Measurements from ENCODE around the gene SLC10A7.

Gene SLC10A7

DNA sequence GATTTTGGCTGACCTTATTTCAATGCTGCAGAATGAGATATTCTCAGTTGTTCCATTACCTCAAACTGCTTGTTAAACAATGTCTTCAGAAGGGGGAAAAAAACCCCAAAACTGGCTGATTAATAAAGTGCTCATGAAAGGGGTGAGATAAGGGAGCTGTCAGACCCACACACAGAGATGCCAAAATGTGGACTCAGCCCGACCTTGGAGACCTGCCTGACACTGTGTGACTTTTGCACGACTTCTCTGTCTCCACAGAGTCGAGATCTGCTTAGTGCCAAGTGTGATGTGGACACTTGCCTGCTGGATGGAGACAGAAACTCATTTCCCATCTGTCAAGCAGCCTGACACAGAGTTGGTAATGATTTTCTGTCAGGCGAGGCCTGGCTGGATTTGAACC is 275.9 kb downstream of the SLC10A7 start:
- DNase-seq = no peak

DNA sequence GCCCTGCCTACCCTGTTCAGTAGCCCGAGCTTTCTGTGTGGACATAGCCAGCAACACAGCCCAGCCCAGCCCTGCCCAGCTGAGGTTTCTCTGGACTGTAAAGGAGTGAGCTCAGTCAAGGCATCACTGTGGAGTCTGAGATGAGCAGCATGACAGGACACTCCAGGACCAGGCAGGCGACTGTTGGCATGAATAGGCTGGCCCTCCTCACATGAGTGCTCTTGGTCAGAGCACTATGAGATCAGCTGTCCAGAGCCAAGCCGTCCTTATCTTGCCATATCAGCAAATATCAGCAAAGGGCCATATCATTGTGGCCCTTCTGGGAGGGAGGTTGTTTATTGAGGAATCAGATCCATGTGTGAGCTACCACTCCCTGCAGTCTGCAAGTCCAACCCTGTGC is 276.5 kb downstream of the SLC10A7 start:
- DNase-seq = no peak

DNA sequence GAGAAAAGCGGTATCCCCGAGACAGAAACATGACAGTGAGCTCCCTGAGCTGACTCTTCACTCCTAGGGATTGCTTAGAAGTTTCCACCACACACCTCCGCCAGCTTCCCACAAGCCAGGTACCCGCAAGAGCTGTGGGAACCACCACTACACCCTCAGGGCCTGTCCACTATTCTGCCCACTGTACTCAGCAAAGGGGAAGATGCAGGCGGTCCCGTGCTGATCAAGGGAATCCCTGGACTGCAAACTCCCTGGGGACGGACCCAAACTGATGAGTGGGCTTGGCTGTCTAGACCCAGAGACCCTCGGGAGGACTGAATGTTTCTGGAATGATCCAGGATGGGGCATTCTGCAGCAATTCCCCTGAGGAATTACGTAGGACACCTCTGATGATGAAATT is 277.2 kb downstream of the SLC10A7 start:
- DNase-seq = no peak

DNA sequence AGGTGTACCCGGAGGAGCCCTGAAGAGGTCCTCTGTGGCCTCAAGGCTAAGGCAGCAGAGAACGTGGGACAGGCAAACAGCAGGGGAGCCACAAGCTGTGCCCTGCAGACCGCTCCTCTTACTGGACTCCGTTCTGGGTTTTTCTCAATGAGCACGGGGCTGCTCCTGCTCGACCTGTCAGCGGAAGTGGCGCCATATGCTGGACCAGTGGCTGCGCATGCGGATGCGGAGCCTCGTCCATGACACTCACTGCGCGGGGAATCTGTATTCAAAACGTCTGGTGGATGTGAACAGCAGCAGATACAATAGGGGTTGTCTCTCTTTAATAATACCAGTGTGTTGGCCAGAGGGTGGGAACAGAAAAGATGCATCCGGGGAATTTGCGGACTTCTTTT is 277.9 kb downstream of the SLC10A7 start:
- no peak for DNase-seq

DNA sequence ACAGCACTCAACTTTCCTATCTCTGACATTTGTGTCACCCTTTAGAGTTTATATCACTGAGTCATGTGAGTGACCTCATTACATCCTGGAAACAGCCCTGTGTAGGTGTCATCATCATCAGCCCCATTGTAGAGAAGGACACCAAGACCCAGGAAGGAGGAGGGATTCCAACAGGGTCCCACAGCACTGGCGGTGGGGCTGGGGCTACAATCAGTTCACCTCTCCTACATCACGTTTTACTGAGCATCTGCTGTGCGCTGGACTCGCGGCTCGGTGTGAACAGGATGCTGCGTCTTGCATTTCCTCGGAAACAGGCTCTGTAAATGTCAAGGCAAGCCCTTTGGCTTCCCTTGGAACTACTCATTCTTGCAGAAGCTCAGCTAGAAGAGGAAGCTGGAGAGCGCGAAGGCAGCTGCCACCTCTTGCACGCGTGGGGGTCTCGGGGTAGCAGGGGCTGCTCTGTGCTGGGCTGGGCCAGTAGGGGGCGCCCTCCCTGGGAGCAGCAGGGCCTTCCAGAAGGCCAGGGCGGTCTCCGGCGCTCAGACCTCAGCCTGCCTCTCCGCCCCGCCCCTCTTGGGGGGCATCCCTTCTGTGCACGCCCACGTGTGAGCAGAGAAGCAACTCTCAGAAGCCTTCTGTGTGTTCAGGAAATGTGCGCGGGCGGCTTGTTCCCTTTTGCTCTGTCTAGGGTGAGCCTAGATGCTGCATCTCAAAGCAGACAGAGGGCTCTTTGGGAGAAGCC is 278.4 kb downstream of the SLC10A7 start:
- peak; percentile 5 to 16 (median 7) for DNase-seq

DNA sequence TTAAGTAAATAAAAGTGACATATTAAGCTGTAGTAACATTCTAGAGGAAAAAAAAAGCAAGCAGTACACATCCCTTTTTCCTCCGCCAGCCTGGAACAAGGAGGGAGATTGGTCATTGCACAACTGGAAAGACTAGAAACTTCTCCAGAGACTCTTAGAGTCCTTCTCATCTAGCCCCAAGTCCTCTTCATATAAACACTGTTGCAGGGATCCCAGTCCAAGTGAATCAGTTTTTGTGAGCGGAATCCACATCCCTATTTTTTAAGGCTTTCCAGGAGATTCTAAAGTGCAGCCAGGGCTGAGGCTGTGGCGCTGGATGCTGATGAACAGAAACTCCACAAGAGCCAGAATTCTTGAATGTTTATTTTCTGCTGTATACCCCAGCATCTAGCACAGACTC is 283.6 kb downstream of the SLC10A7 start:
- no peak for DNase-seq

DNA sequence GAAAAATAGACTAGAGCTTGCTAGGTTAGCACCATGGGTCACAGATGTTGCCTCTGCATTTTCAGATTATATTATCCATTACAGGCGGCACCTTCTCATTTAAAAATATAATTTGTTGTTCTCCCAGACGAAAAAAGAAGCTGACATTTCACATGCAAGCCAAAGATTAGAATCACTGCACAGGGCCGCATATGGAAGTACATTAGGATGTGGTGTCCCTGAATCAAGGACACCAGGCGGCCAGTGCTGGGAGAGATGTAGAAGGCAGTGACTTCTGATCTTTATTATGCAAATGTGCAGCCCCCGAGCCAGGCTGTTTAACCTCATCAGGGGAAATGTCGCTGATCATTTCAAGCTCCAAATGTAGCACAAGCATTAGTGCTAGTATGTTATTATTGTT is 284.6 kb downstream of the SLC10A7 start:
- DNase-seq = no peak

DNA sequence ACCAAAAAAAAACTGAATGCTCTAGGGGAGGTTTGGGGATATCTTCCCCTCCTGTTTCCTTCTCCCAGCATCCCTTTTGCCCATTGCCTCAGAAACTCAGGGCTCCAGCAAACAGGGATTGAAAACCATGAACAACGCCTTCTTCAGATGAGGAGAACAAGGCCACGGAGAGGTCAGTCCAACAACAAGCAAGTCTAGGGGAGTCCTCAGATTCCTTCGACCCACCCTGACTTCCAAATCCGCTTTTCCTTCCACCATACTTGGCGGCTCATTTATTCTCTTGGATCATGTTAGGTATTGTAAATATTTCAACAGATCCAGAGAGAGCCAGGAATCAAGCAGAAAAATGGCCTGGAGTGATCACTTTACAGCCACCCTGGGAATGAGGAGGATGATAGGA is 285.5 kb downstream of the SLC10A7 start:
- no peak for DNase-seq

DNA sequence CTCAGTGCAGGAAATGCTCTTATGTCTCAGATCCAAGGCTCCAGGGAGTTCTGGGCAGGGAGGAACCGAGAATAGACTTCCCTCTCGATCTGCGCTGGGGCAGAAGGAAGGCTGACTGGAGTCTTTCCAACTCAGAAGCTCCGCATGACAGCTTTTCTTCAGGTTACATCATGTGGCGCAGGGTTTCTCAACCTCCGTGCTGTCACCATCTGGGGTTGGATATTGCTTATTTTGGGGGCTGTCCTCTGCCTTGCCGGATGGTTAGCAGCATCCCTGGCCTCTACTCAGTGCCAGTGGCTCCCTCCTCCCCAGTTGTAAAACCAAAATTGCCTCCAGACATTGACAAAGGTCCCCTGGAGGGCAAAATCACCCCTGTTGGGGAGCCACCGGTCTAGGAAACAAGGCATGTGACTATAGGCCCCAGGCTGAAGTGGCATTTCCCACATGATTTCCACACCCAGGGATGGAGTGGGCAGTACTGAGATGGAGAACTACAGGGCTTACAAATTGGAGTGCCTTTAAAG is 286.0 kb downstream of the SLC10A7 start:
- no peak for DNase-seq

DNA sequence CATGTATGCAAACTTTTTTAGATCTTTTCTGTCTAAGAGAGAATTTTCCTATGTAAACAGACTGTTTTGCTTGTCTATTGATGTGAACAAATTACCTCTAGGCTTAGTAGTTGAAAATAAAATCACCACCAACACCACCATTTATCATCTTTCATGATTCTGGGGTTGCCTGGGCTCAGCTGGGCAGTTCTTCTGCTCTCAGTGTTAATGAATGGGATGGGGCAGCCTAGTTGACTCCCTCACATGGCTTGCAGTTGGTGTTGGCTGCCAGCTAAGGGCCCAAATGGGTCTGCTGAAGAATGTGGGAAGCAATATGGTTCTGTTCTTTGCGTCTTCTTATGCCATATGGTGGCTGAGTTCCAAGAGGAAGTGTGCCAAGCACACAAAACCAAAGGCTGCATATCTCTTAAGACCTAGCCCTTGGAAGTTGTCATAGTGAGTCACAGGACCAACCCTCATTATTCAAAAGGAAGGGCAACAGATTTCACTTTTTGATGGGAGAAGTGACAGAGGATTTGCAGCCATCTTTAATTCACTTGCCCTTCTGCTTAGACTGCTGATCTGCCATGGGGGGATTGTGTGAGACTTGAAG is 289.5 kb downstream of the SLC10A7 start:
- no peak for DNase-seq

DNA sequence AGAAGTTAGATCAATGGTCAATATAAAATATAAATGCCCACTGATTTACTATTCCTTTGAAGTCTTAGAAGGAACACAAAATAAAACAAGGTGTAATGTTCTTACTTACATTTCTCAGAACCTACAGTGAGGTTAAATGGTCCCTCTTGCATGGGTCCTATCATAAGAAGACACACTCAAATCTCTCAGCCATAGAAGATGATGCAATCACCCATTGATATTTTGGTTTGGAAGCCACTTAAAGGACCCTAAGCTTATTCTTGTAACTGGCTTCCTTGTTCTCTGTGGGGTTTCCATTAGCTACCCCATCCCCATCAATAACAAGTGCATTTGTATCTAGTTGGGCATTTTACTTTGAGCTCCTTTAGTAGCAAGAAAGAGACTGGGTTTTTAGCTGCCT is 292.3 kb downstream of the SLC10A7 start:
- no peak for DNase-seq

DNA sequence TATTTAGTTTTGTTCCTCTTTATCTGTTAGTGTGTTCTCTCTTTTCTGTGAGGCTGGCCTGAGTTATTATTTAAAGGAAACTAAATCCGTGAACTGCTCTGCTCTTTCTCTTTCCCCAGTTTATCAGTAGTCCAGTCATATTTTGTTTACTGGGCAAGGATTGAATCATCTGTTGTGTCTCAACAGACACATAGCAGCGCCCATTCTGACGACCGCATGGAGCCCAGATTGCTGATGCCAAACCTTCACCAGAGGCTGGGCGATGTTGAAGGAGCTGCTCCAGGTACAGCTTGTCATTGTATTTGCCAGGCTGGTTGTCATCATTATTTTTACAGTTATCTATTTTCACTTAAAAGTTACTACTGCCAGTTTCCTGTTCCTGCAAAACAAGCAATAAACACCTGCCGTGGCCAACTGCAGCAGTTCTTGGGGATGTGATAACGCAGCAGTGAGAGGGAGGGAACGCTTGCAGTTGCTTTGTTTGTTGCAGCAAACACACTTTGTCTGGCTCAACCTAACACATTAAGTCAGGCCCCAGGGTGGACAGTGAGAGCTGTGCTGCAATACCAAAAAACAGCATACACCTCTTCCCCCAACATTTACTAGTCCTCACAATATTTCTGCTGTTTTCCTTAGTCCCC is 297.3 kb downstream of the SLC10A7 start:
- DNase-seq = no peak

DNA sequence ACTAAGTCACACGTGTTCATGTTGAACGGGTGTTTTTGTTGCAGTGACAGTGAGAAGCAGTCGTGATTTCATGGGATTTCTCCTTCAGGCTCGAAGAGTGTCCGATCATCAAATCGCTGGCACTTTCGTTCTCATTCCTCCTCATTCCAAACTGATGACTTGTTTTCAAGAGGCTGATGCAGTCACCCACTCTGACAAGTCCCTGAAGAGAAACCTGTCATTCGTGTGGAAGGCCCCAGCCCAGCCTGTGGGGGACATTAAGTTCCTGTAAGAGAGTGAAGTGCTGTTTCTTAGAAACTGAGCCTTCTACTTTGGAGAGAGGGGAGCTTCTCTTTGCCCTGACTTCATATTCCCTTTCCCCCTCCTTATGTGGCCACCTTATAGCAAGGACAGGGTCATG is 299.4 kb downstream of the SLC10A7 start:
- DNase-seq = no peak

DNA sequence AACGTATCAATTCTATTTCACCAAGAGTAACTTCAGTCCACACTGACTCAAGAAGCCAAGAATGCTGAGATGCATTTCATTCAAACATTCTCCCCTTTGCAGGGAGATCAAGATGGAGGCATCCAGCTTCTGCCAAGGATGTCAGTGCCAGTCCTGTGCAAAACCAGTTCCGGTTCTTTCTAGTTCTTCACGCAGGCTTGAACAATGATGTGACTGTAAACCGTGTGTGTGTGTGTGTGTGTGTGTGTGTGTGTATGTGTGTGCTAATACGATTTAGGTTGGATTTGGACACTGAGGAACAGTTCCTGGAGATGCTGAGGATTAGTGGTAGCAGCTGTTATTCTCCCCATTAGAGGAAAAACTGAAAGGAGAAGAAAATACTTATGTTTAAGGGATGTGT is 307.5 kb downstream of the SLC10A7 start, which contains the start of gene REELD1:
Gene REELD1 (plus strand): TSS at position 301 of the 400 bp plus-strand sequence. CDS start 2,415 bp downstream, outside the sequence.
- DNase-seq = no peak

DNA sequence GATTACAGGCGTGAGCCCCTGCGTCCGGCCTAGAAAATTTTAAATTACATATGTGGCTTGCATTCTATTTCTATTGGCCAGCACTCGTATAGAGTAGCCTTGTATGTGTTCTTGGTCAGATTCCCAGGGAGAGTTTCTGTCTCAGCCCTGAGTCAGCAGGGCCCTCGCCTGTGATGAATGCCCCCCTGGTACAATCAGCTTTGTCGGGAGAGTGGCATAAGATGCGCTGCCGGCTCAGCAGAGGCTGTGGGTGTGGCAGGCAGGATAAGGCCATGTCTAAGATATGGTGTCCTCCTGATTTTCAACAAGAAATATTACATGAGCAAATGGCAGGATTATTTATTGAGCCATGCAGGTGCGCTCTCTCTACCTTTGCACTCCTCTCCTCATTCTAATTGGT is 309.0 kb downstream of the SLC10A7 start:
- no peak for DNase-seq

DNA sequence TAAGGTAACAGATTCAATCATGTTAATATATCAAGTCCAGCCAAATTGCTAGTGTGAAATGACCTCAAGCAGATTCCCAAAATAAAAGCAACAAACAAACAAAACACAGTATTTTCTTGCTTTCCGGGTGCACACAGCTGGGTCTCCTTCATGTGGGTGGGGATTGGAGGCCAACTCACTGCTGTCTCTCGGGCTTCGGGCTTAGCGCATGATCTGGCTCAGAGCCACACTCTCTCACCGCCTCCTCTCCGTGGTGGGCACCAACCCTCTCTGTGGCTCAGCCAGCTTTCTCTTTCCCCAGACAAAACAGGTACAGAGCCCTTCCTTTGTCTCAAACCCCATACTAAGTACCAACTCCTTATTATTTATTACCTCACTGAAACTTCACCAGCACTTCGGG is 310.3 kb downstream of the SLC10A7 start:
- DNase-seq = no peak

DNA sequence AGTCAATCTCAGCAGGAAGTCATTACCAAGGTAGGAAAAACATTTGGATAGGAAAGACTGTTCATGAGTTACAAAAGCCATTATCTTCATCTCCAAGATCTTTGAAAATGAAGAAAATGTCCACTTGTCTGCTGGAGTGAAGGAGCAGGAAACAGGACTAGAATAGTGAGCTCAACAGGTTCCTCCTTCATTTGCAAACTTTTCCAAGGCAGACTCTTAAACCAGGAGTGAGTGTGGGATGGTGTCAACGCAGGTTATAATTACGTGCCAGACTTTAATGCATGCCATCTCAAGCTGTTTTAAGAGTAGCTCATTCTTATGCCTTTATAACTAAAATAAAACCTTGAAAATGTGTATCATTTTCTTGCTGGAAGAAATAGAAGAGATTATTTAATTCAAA is 310.9 kb downstream of the SLC10A7 start:
- no peak for DNase-seq

DNA sequence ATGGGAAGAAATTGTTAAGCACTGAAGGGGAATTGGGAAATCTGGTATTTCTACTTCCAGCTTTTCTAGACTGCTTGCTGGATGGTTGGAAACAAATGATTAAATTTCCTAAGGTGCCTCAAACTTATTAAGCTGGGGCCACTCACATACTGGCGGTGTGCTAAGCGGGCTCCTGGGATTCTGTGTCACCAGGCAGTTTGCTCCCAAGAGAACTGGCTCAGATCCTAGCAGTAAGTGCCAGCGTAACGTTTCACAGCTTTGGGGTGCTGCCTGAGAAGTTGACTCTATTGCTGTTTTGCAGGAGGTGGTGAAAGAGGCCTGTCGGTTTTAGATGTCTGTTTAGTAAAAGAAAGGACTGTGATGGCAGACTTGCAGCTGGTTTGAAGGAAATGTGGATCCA is 314.3 kb downstream of the SLC10A7 start:
- no peak for DNase-seq

All from activated CD4-positive, CD25-positive, alpha-beta regulatory T cell (primary cell).